DMS153 treated with DMSO at 0.1 percent for 48 hours (cell line): ENCODE data around the gene RNPEPL1.
A peak's percentile ranks its signal among the peaks of the same experiment; 100 is the strongest.

ENCODE experiments used
- DNase-seq: peaks from one replicate; lab custom pipeline; 2025; ENCODE audit not compliant: unreplicated experiment; lab: John Stamatoyannopoulos, UW

The RNPEPL1 gene

GRCh38 chr2:240575101-240575965 is 7.0 kb downstream of the RNPEPL1 start:
- no peak for DNase-seq

GRCh38 chr2:240576036-240576435 is 7.8 kb downstream of the RNPEPL1 start:
- no peak for DNase-seq

- DNase-seq, result no peak
These were observed 8.3 kb downstream of the RNPEPL1 start for GRCh38 chr2:240576436-240577205.

- no peak for DNase-seq
These were observed 9.2 kb downstream of the RNPEPL1 start for GRCh38 chr2:240577281-240578109.

GRCh38 chr2:240578110-240578450 is 9.8 kb downstream of the RNPEPL1 start:
- no peak for DNase-seq

- no peak for DNase-seq
These were observed 10.2 kb downstream of the RNPEPL1 start for GRCh38 chr2:240578488-240578887.

GRCh38 chr2:240579071-240579762 is 10.9 kb downstream of the RNPEPL1 start:
- no peak for DNase-seq

- DNase-seq, result peak; percentile 4
These were observed 11.7 kb downstream of the RNPEPL1 start for GRCh38 chr2:240579771-240580614.

GRCh38 chr2:240581811-240582210 is 13.5 kb downstream of the RNPEPL1 start:
- DNase-seq, result no peak

GRCh38 chr2:240582781-240583180 is 14.5 kb downstream of the RNPEPL1 start:
- DNase-seq, result no peak

- DNase-seq, result no peak
These were observed 15.5 kb downstream of the RNPEPL1 start for GRCh38 chr2:240583774-240584173.

- DNase-seq, result no peak
These were observed 16.3 kb downstream of the RNPEPL1 start for GRCh38 chr2:240584486-240585031.

GRCh38 chr2:240585101-240585500 is 16.8 kb downstream of the RNPEPL1 start:
- DNase-seq, result no peak

- no peak for DNase-seq
These were observed 17.5 kb downstream of the RNPEPL1 start for GRCh38 chr2:240585681-240586197.

- DNase-seq, result peak; percentile 83
These were observed 18.1 kb downstream of the RNPEPL1 start, which contains the start of gene CAPN10 for GRCh38 chr2:240586198-240586918. Gene CAPN10, plus strand, starts transcription at chr2:240586734. Its CDS starts 178 bp downstream, at chr2:240586912.

- DNase-seq, result no peak
These were observed 18.9 kb downstream of the RNPEPL1 start for GRCh38 chr2:240586919-240587800.

- no peak for DNase-seq
These were observed 19.8 kb downstream of the RNPEPL1 start for GRCh38 chr2:240588006-240588655.
